Right lobe of liver (tissue), 6 donors: Measurements from ENCODE around the gene PDZRN3. TPM values are rescaled to one million over a fixed set of nuclear protein-coding genes. Genes with fewer than 3 reads are reported as not detected.

Experiments used
- ATAC-seq, 4 donors: fragments of 200-7000 bp; cut with Tn5 transposase; one replicate each; pipeline ENCODE4 v1.9.1; 2020; ENCODE audit warnings: mild to moderate bottlenecking in 4 of 4, moderate library complexity in 4 of 4
- DNase-seq, 3 donors: peaks; one replicate each; pipeline ENCODE4 v3.0.0-alpha.2; 2020
- H3K27ac ChIP-seq, 3 donors: fragments of 200-600 bp; one replicate each; pipeline ENCODE4 v1.8.0; 2022
- H3K27me3 ChIP-seq, 2 donors: fragments of 200-600 bp; one replicate each; pipeline ENCODE4 v1.8.0; 2022
- H3K36me3 ChIP-seq, 4 donors: fragments of 200-600 bp; sonication (generic) in 1 of 4; one replicate each; pipeline versions ENCODE4 v1.5.1 to v1.8.0; 2017 to 2022; ENCODE audit warnings: control low read depth in 1 of 4
- H3K4me1 ChIP-seq, 4 donors: fragments of 200-600 bp; sonication (generic) in 1 of 4; one replicate each; pipeline versions ENCODE4 v1.5.1 to v1.8.0; 2017 to 2022; ENCODE audit warnings: control low read depth in 1 of 4
- H3K4me3 ChIP-seq, 3 donors: fragments of 200-600 bp; one replicate each; pipeline ENCODE4 v1.8.0; 2022
- H3K9me3 ChIP-seq, 4 donors: fragments of 200-600 bp; sonication (generic) in 1 of 4; one replicate each; pipeline versions ENCODE4 v1.5.1 to v1.8.0; 2017 to 2022; ENCODE audit warnings: control low read depth in 1 of 4
- POLR2A ChIP-seq: fragments of 450-650 bp; IDR thresholded peaks from one replicate; pipeline ENCODE4 v1.6.1; 2017; ENCODE audit warnings: antibody characterized with exemption, mild to moderate bottlenecking
- WGBS: methylation state at CpG from one replicate; pipeline ENCODE4 v1.1.6; 2018; ENCODE audit warnings: low coverage, low lambda C conversion rate; ENCODE audit not compliant: insufficient coverage; ENCODE audit errors: missing lambda C conversion rate; 5-methylcytosine and 5-hydroxymethylcytosine counted together
- intact Hi-C, 2 donors: fragments of 100-400 bp; cut with DNase I; formaldehyde crosslinking; loops; one replicate each; pipeline versions ENCODE4 v1.11.2 to v1.14.1; 2022
- total RNA-seq, 6 experiments: library from RNA; depleted of rRNA in 2 of 6; stranded (reverse); fragments of >200 nt in 2 of 6; fragmentation: NEBNext Ultra II Directional in 3 of 6; extraction: Animal tissue kit (Norgen Biotek cat#: 25700) in 3 of 6; gene quantifications; one replicate each; pipeline versions ENCODE4 v1.1.0 to v1.2.4, GENCODE V29; 2016 to 2023
- TF ChIP-seq, protein P1 (sequence below), 4 donors: fragments of 200-600 bp in 3 of 4; fragments of 450-650 bp in 1 of 4; IDR thresholded peaks; one replicate each; pipeline versions ENCODE4 v1.5.1 to v1.8.0; 2016 to 2022; ENCODE audit warnings: antibody characterized with exemption in 4 of 4, mild to moderate bottlenecking in 2 of 4
- donor health status: DM: no; HTN: yes; CAD: no.
- donor health status: DM: no; HTN: no; CAD: no.
- donor health status: DM: no; HTN: no; CAD: no.
- donor health status: DM: no; HTN: yes; CAD: no.
- donor health status: DM: no; HTN: yes; CAD: no.

PDZRN3 gene
- total RNA-seq, 6 experiments from 2014 or later, result 0.33 to 2.0 (median 1.1) TPM

DNA sequence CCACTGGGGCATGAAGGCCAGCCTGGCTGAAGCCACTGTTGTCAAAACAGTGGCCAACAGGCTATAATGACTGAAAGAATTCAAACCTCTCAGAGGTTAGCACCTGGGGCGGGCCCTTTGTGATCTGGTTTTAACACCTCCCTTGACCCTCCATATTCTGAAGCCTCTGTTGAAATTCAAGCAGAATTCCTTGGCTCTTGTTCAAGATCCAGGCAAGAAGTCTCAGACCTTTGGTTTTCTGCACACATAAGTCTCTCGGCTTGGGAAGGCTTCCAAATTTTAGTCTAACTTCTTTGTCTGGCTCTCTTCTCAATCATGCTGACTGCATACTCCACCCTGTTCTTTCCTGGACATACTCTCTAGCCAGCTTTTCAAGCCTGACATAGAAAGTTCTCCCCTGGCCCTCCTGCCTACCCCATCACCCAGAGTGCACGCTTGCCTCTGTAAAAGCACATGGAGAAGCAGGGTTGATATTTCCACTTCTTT lies 144.5 kb downstream of the PDZRN3 start:
- no peak overlapping the region for H3K27ac ChIP-seq
- ATAC-seq (no peak), DNase-seq (no peak)
- no peak overlapping the region for H3K4me3 ChIP-seq
- H3K36me3 ChIP-seq, result no peaks in the 10 kb centered on the region
- TF ChIP-seq, protein P1, sequence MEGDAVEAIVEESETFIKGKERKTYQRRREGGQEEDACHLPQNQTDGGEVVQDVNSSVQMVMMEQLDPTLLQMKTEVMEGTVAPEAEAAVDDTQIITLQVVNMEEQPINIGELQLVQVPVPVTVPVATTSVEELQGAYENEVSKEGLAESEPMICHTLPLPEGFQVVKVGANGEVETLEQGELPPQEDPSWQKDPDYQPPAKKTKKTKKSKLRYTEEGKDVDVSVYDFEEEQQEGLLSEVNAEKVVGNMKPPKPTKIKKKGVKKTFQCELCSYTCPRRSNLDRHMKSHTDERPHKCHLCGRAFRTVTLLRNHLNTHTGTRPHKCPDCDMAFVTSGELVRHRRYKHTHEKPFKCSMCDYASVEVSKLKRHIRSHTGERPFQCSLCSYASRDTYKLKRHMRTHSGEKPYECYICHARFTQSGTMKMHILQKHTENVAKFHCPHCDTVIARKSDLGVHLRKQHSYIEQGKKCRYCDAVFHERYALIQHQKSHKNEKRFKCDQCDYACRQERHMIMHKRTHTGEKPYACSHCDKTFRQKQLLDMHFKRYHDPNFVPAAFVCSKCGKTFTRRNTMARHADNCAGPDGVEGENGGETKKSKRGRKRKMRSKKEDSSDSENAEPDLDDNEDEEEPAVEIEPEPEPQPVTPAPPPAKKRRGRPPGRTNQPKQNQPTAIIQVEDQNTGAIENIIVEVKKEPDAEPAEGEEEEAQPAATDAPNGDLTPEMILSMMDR (IDR thresholded peaks at IDR 0.05), result no peak
- no peak for TF ChIP-seq POLR2A
- WGBS, result 80% methylated on average over 2 of the region's 3 CpGs
- intact Hi-C loops, result no loop called here
- H3K4me1 ChIP-seq, result no peaks in the 10 kb centered on the region
- no peaks in the 10 kb centered on the region for H3K27me3 ChIP-seq
- no peaks in the 10 kb centered on the region for H3K9me3 ChIP-seq

GRCh38 chr3:73479325-73479724 lies 145.4 kb downstream of the PDZRN3 start:
- ATAC-seq, result no peak
- no peak overlapping the region for H3K27ac ChIP-seq

DNA sequence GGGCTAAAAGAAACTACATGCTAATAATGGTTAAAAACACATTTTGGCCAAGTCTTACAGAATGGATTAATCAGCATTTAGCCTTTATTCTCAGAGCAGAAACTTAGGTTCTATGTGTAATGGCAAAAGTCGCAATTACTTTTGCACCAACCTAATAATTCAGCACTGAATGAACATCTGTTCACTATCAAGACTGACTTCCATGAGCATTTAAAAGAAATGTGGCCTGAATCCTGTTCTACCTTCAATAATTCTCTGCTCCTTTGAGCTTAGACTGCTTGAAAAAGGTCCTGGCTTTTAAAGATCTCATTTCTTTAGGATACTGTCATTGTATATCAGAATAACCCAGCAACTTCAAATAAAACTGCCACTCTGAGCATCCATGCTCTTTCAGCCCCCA lies 145.9 kb downstream of the PDZRN3 start:
- TF ChIP-seq, protein P1 (IDR thresholded peaks at IDR 0.05), result no peak
- TF ChIP-seq POLR2A, result no peak
- DNase-seq (no peak), ATAC-seq (no peak)
- H3K4me1 ChIP-seq, result no peaks in the 10 kb centered on the region
- no peak overlapping the region for H3K27ac ChIP-seq
- H3K27me3 ChIP-seq, result no peaks in the 10 kb centered on the region
- H3K9me3 ChIP-seq, result no peaks in the 10 kb centered on the region
- 80% methylated on average over 1 of the region's 1 CpG for WGBS
- intact Hi-C loops, result no loop called here
- H3K4me3 ChIP-seq, result no peak overlapping the region
- H3K36me3 ChIP-seq, result no peaks in the 10 kb centered on the region

More at GRCh38 chr3:73479325-73479724, 145.4 kb downstream of the PDZRN3 start:
- no peak for DNase-seq
- no peaks in the 10 kb centered on the region for H3K9me3 ChIP-seq
- intact Hi-C loops, result no loop called here
- 59% methylated on average over 3 of the region's 5 CpGs for WGBS
- no peaks in the 10 kb centered on the region for H3K36me3 ChIP-seq
- no peak overlapping the region for H3K4me3 ChIP-seq
- no peaks in the 10 kb centered on the region for H3K4me1 ChIP-seq
- no peaks in the 10 kb centered on the region for H3K27me3 ChIP-seq
- TF ChIP-seq, protein P1 (IDR thresholded peaks at IDR 0.05), result no peak
- TF ChIP-seq POLR2A, result no peak

- TF ChIP-seq, protein P1 (IDR thresholded peaks at IDR 0.05), result no peak
- TF ChIP-seq POLR2A, result no peak
Measured at GRCh38 chr3:73475717-73476116, 149.0 kb downstream of the PDZRN3 start.

DNA sequence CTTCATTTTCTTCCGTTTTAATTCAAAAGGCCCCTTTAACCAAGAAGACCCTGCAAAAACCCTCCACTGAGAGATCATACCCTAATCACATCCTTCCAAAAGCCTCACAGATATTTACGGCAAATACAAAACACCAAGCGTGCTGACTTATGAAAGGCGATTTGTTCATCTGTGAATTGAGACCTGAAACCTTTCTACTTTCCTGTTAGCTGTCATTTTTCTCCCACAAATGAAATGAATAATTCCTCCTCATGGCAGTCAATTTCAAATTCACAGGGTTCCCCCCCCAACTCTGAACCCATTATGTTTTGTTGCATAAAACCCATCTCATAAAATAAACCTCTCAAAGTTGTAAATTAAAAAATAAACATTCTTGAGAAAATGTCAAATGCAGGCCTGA lies 149.6 kb downstream of the PDZRN3 start:
- DNase-seq (no peak), ATAC-seq (no peak)
- 89% methylated on average over 4 of the region's 4 CpGs for WGBS
- no peaks in the 10 kb centered on the region for H3K4me1 ChIP-seq
- H3K36me3 ChIP-seq, result no peaks in the 10 kb centered on the region
- no peaks in the 10 kb centered on the region for H3K27me3 ChIP-seq
- TF ChIP-seq, protein P1 (IDR thresholded peaks at IDR 0.05), result no peak
- no peak for TF ChIP-seq POLR2A
- H3K9me3 ChIP-seq, result no peaks in the 10 kb centered on the region
- no peak overlapping the region for H3K27ac ChIP-seq
- intact Hi-C loops, result no loop called here
- no peak overlapping the region for H3K4me3 ChIP-seq

More at GRCh38 chr3:73475717-73476116, 149.0 kb downstream of the PDZRN3 start:
- H3K27ac ChIP-seq, result no peak overlapping the region
- WGBS, result 43% methylated on average over 1 of the region's 2 CpGs
- intact Hi-C loops, result no loop called here
- no peaks in the 10 kb centered on the region for H3K4me1 ChIP-seq
- H3K36me3 ChIP-seq, result no peaks in the 10 kb centered on the region
- no peak for DNase-seq
- no peaks in the 10 kb centered on the region for H3K9me3 ChIP-seq
- H3K27me3 ChIP-seq, result no peaks in the 10 kb centered on the region
- no peak for ATAC-seq
- H3K4me3 ChIP-seq, result no peak overlapping the region
